Activated gamma-delta T cell treated with anti-CD3 and anti-CD28 coated beads, Interleukin-2, amount 50 U/mL, for 16 hours (primary cell): ENCODE data around the gene CCPG1.

Experiments
- DNase-seq: peaks from one replicate; pipeline ENCODE4 v3.0.0-alpha.2; 2020; ENCODE audit warnings: low read depth

The CCPG1 gene

DNA sequence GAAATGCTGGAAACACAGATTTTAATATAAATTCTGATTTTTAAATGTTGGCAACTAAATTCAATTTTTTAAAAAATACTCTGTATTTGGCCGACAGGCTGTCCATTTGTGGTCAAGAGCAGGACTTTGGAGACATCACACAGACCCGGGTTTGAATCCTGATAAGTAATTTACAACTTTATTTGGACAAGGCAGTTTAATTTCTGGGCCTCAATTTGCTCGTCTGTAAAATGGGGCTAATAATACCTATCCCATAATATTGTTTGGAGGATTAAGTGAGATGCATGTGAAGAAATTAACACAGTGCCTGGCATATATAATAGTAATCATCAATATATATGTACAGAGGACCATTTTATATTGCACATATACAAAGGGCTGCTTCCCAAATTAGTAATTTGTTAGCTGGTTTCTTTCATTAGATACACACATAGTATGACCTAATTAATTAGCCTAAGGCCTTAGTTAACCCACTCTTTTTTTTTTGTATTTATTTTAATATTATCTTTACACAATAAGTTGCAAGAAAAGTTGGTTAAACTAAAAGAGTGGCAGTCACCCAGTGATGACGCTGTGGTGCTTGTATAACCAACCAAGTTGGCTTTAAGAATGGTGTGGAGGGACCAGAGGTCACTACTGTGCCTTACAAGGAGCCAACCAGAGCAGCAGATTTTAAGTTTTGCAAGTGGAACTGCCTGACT lies 88.5 kb downstream of the CCPG1 start:
- DNase-seq: no peak

DNA sequence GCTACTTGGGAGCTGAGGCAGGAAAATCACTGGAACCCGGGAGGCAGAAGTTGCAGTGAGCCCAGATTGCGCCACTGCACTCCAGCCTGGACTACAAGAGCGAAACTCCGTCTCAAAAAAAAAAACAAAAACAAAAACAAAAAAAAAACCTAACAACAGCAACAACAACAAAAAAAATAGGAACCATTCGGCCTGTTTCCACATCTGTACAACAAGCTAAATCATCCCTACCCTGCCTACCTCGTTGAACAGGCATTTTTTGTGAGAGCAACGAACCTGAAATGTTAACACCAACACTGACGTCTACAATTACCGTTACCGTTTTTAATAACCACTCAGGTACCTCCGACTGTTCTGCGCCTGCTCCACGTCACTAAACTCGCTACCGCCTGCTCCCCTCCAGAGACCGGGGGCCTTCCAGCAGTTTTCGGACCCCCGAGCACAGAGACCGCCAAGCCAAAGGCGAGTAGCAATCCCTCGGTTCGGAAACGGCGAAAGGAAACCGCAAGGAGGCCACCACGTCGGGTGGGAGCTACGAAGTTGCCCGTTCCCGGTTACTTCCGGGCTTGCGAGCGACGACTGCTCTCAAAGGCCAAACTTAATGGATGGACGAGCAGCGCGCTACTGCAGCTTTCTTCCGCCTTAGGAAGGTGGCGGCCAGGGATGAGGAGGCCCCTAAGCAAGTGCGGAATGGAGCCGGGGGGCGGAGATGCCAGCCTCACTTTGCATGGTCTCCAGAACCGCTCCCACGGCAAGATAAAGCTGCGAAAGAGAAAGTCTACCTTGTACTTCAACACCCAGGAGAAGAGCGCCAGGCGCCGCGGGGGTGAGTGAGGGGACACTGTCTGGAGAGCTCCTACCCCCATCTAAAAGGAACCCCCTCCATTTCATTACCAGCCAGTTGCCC lies 89.3 kb downstream of the CCPG1 start, which contains the start of the genes PIGB and PIGBOS1:
TSS of gene PIGB (plus strand) at position 635 of the 907 bp plus-strand sequence. CDS start at position 664, 29 bp downstream.
TSS of gene PIGBOS1 (minus strand) at position 536 of the 907 bp plus-strand sequence. CDS start 1,331 bp downstream, outside the sequence.
- DNase-seq: peak; percentile 56
